Mucosa of descending colon (tissue), 3 donors: Measurements from ENCODE around the gene COL13A1. TPM values are rescaled to one million over a fixed set of nuclear protein-coding genes. Genes with fewer than 3 reads are reported as not detected.

Source experiments
- ATAC-seq: fragments of 200-7000 bp; cut with Tn5 transposase; one replicate; pipeline ENCODE4 v1.9.1; 2020; ENCODE audit warnings: mild to moderate bottlenecking, moderate library complexity
- DNase-seq, 3 donors: peaks; one replicate each; pipeline ENCODE4 v3.0.0-alpha.2; 2020
- H3K36me3 ChIP-seq: fragments of 200-600 bp; one replicate; pipeline ENCODE4 v1.8.0; 2021; ENCODE audit warnings: low read depth, mild to moderate bottlenecking
- H3K4me1 ChIP-seq: fragments of 200-600 bp; one replicate; pipeline ENCODE4 v1.8.0; 2021; ENCODE audit warnings: low read depth, mild to moderate bottlenecking
- H3K4me3 ChIP-seq: fragments of 200-600 bp; one replicate; pipeline ENCODE4 v1.8.0; 2021; ENCODE audit warnings: mild to moderate bottlenecking
- H3K9me3 ChIP-seq: fragments of 200-600 bp; one replicate; pipeline ENCODE4 v1.8.0; 2021; ENCODE audit warnings: mild to moderate bottlenecking
- intact Hi-C, 2 donors: fragments of 100-400 bp; cut with DNase I in 1 of 2; cut with micrococcal nuclease in 1 of 2; formaldehyde crosslinking; loops; one replicate each; pipeline versions ENCODE4 v1.11.0 to v1.11.1; 2022; cut with DNase I, micrococcal nuclease
- total RNA-seq, 3 donors: library from RNA; stranded (reverse); fragmentation: NEBNext Ultra II Directional in 2 of 3; extraction: Animal tissue kit (Norgen Biotek cat#: 25700) in 2 of 3; gene quantifications; one replicate each; pipeline versions ENCODE4 v1.2.1 to v1.2.4, GENCODE V29; 2021 to 2023
- TF ChIP-seq, protein P1 (sequence below): fragments of 200-600 bp; IDR thresholded peaks from one replicate; pipeline ENCODE4 v1.8.0; 2022; ENCODE audit warnings: antibody characterized with exemption, mild to moderate bottlenecking
- donor health status: DM: no; HTN: no; CAD: no; lungs with moderate emphysema.
- donor health status: DM: no; HTN: no; CAD: no.
- donor health status: DM: no; HTN: yes; CAD: no.

COL13A1 gene
- total RNA-seq, 3 donors from 2014 or later = 1.0 to 2.3 (median 1.0) TPM

DNA sequence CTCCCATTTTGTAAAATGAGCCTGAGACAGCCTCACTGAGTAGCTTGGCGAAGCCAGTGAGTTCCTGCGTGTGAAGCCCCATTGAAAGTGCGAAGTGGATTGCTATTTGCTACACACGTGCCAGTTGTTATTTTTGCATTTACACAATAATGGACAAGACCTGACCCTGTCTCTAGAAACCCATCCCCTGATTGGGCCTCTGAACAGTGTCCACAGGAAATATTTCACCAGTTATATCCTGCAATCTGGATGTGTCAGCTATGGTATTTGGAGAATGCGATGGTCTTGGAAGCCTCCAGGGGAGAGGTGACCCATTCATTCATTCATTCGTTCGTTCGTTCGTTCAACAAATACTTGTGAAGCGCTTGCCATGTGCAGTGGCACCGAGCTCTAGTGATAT is 37.1 kb downstream of the COL13A1 start:
- Histone ChIP-seq H3K9me3 (no peaks in the 10 kb centered on the region), H3K4me3 (no peak overlapping the region), H3K4me1 (no peaks in the 10 kb centered on the region), H3K36me3 (no peaks in the 10 kb centered on the region)
- ATAC-seq = no peak
- intact Hi-C loops = no loop called here
- TF ChIP-seq, protein P1, sequence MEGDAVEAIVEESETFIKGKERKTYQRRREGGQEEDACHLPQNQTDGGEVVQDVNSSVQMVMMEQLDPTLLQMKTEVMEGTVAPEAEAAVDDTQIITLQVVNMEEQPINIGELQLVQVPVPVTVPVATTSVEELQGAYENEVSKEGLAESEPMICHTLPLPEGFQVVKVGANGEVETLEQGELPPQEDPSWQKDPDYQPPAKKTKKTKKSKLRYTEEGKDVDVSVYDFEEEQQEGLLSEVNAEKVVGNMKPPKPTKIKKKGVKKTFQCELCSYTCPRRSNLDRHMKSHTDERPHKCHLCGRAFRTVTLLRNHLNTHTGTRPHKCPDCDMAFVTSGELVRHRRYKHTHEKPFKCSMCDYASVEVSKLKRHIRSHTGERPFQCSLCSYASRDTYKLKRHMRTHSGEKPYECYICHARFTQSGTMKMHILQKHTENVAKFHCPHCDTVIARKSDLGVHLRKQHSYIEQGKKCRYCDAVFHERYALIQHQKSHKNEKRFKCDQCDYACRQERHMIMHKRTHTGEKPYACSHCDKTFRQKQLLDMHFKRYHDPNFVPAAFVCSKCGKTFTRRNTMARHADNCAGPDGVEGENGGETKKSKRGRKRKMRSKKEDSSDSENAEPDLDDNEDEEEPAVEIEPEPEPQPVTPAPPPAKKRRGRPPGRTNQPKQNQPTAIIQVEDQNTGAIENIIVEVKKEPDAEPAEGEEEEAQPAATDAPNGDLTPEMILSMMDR = no peak
- no peak for DNase-seq

DNA sequence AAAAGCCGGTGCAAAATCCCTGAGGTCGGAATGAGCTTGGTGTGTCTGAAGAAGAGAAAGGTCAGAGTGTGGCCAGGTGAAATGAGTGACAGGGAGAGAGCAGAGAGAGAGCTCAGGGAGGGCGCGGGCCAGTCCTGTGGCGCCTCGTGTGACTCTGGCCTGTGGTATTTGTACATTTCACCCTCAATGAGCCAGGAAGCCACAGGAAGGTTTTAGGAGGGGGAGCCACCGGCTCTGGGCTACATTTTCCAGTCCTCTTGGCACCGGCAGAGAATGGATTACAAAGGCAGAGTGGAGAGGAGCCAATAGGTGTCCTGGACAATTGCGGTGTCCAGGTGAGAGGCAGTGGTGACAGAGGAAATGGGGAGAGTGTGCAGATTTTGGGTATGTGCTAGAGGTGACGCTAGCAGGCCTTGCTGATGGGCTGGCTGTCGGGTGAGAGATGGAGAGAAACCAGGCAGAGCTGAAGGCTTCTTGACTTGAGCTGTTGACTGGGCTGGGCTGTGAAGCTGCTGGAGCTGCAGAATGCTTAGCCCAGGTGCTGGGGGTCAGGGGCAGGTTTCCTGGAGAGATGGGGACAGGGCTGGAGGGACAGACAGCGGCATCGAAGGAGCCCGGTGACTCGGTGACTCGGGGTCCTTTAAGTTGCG is 38.1 kb downstream of the COL13A1 start:
- Histone ChIP-seq H3K4me3 (no peak overlapping the region), H3K9me3 (no peaks in the 10 kb centered on the region), H3K4me1 (no peaks in the 10 kb centered on the region), H3K36me3 (no peaks in the 10 kb centered on the region)
- DNase-seq (no peak), ATAC-seq (no peak)
- TF ChIP-seq, protein P1 = no peak
- intact Hi-C loops = no loop called here

DNA sequence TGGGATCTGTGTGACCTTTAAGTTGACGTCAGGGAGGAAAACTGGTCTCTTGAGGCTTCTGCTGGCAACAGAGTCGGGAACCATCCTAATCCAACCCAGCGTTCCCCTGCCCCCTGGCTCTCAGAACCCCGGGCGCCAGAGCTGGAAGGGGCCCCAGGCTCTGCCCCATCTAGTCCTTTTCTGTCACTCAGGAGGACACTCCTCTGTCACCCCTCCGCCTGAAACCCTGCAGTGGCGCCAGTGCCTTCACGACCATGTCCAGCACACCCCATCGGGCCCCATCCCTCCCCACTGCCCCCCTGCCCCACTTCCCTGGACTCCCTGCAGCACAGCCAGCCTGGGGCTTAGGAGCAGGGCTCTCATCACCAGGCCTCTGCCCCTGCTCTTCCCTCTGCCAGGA is 39.1 kb downstream of the COL13A1 start:
- DNase-seq (no peak), ATAC-seq (no peak)
- Histone ChIP-seq H3K4me1 (peaks cover under 1% of the 10 kb centered on the region), H3K36me3 (no peaks in the 10 kb centered on the region), H3K9me3 (no peaks in the 10 kb centered on the region), H3K4me3 (no peak overlapping the region)
- intact Hi-C loops = no loop called here
- TF ChIP-seq, protein P1 = no peak

DNA sequence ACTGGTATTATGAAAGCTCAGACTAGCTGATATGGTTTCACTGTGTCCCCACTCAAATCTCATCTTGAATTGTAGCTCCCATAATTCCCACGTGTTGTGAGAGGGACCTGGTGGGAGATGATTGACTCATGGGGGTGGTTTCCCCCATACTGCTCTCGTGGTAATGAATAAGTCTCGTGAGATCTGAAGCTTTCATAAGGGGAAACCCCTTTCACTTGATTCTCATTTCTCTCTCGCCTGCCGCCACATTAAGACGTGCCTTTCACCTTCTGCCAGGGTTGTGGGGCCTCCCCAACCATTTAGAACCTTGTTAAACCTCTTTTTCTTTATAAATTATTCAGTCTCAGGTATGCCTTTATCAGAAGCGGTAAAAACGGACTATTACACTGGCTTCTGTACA is 40.3 kb downstream of the COL13A1 start:
- H3K9me3 ChIP-seq = no peaks in the 10 kb centered on the region
- TF ChIP-seq, protein P1 = no peak
- no peak for ATAC-seq
- peaks cover 12% of the 10 kb centered on the region for H3K4me1 ChIP-seq
- no peak overlapping the region for H3K4me3 ChIP-seq
- DNase-seq = no peak
- H3K36me3 ChIP-seq = no peaks in the 10 kb centered on the region
- intact Hi-C loops = no loop called here

DNA sequence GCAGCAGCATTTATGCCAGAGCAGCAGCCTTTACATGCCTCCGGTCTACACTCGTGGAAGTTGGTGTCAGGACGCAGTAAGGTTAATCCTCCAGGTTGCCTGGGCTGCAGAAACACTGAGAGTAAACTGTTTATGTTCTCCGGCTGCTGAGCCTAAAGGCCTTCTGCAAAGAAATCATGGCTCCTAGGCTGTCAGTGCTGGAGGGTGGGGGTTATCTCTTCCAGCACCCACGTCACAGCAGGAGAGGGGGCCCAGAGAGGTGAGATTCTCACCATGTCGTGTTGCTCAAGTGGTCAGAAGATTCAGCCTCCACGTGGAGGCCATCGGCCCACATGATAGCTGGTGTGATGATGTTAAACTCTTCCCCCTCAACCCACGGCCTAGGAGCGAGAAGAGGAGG is 41.2 kb downstream of the COL13A1 start:
- peaks cover 12% of the 10 kb centered on the region for H3K4me1 ChIP-seq
- ATAC-seq (no peak), DNase-seq (no peak)
- TF ChIP-seq, protein P1 = no peak
- intact Hi-C loops = no loop called here
- H3K4me3 ChIP-seq = no peak overlapping the region
- no peaks in the 10 kb centered on the region for H3K36me3 ChIP-seq
- no peaks in the 10 kb centered on the region for H3K9me3 ChIP-seq

DNA sequence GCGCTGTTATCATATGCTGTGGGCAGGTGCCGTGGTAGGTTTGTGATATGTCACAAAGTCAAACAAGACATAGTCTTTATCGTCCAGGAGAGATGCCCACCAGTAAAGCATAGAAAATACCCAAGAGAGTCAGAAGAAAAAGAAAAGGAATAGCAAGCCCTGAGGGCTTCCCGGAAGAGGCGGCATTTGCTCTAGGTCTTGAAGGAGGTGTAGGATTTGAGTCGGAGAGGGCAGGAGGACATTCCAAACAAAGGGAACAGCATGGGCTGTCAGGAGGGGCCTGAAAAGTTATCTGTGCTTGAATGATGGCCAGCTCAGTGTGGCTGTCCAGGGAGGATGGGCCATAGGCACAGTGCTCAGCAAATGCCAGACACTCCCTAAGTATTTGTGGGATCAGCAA is 42.2 kb downstream of the COL13A1 start:
- intact Hi-C loops = no loop called here
- ATAC-seq = no peak

More for the DNA sequence above, 42.2 kb downstream of the COL13A1 start:
- H3K4me1 ChIP-seq = peaks cover 12% of the 10 kb centered on the region
- H3K9me3 ChIP-seq = no peaks in the 10 kb centered on the region
- no peak for DNase-seq
- H3K36me3 ChIP-seq = no peaks in the 10 kb centered on the region
- TF ChIP-seq, protein P1 = no peak
- no peak overlapping the region for H3K4me3 ChIP-seq
